HG02870 (cell line): Measurements from ENCODE around the gene HPRT1.
"Not testable (repeated sequence)": the region's sequence is repeated elsewhere in the genome, so short reads cannot be mapped to it uniquely, and the experiment has no call there.

Experiments
- ATAC-seq: cut with Tn5 transposase; IDR thresholded peaks from one replicate; pipeline ENCODE4 v1.9.1; 2021; ENCODE audit warnings: mild to moderate bottlenecking, moderate library complexity; ENCODE audit not compliant: unreplicated experiment

The HPRT1 gene, protein sequence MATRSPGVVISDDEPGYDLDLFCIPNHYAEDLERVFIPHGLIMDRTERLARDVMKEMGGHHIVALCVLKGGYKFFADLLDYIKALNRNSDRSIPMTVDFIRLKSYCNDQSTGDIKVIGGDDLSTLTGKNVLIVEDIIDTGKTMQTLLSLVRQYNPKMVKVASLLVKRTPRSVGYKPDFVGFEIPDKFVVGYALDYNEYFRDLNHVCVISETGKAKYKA

GRCh38 chrX:134460005-134460861 is at the start of gene HPRT1:
TSS of gene HPRT1 (plus strand) at chrX:134460165. CDS start at chrX:134460312, 147 bp downstream.
- ATAC-seq, result peak; percentile 87

GRCh38 chrX:134416087-134416486 is 43.9 kb upstream of the HPRT1 start:
- no peak for ATAC-seq

GRCh38 chrX:134418317-134419113 is 41.5 kb upstream of the HPRT1 start:
- ATAC-seq, result no peak

GRCh38 chrX:134419784-134420183 is 40.2 kb upstream of the HPRT1 start:
- no peak for ATAC-seq

- no peak for ATAC-seq
Measured at GRCh38 chrX:134423606-134424005, 36.4 kb upstream of the HPRT1 start.

GRCh38 chrX:134426281-134426680 is 33.7 kb upstream of the HPRT1 start:
- no peak for ATAC-seq

GRCh38 chrX:134431894-134432293 is 28.1 kb upstream of the HPRT1 start:
- peak; percentile 81 for ATAC-seq

GRCh38 chrX:134435894-134436293 is 24.1 kb upstream of the HPRT1 start:
- ATAC-seq, result no peak

GRCh38 chrX:134443020-134443419 is 16.9 kb upstream of the HPRT1 start:
- peak; percentile 79 for ATAC-seq

DNA sequence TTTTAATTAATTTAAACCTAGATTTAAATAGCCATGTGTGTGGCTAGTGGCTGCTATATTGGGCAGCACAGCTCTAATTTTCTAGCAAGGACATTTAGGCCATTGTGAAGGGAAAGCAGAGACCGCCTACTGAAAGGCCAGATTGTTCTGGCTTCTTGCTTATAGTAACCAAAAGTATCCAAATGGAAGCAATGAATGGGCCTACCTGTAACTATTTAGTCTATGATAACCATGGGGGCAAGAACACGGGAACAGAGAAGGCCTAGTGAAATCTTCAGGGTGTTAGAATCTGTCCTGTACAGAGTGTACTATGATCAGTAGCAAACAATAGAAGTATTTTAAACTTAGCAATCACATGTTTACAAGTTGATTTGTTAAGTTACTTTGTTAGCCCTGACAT is 16.5 kb upstream of the HPRT1 start:
- ATAC-seq, result no peak

DNA sequence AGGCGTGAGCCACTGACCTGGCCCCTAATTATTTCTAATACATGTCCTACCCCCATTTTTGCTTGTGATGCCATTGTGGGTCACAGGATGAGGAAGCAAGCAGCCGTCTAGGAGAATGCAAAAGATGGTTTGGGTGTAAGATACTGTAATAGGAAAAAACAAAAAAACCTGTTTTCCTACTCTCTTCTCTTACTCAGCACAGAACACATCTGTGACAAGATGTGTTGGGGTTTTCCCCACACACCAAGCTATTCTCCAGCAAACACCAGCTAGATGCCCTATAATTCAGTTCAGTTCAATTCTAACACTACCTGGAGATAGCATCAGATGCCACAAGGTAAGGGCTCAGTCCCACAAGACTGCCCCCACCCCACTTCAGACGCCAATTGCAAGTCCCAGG is 15.3 kb upstream of the HPRT1 start:
- ATAC-seq, result peak; percentile 49

GRCh38 chrX:134452596-134452995 is 7.4 kb upstream of the HPRT1 start:
- no peak for ATAC-seq

GRCh38 chrX:134453631-134454030 is 6.3 kb upstream of the HPRT1 start:
- no peak for ATAC-seq

GRCh38 chrX:134454506-134454905 is 5.5 kb upstream of the HPRT1 start:
- no peak for ATAC-seq

DNA sequence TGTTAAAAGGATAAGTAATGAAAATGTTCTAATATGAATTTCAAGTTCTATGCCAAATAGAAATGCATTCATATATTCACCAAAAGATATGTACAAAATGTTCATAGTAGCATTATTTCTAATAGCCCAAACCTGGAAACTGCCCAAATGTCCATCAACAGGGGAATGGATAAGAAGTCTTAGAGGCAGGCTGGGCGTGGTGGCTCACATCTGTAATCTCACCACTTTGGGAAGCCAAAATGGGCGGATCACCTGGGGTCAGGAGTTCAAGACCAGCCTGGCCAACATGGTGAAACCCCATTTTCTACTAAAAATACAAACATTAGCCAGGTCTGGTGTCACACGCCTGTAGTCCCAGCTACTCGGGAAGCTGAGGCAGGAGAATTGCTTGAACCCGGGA is 2.3 kb upstream of the HPRT1 start:
- no peak for ATAC-seq

DNA sequence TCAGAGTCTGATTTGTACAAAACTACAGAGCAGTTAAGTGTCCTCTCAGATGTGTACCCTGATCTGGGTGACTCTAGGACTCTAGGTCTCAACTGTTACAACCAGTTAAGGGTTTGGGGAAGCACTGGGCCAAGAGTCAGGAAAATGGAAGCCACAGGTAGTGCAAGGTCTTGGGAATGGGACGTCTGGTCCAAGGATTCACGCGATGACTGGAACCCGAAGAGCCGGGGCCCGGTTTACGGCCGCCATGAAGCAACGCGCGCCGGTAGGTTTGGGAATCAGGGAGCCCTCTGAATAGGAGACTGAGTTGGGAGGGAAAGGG is 321 bp upstream of the HPRT1 start:
- peak; percentile 9 for ATAC-seq

DNA sequence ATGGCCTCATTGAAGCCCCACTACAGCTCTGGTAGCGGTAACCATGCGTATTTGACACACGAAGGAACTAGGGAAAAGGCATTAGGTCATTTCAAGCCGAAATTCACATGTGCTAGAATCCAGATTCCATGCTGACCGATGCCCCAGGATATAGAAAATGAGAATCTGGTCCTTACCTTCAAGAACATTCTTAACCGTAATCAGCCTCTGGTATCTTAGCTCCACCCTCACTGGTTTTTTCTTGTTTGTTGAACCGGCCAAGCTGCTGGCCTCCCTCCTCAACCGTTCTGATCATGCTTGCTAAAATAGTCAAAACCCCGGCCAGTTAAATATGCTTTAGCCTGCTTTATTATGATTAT is 876 bp downstream of the HPRT1 start:
- peak; percentile 23 for ATAC-seq

DNA sequence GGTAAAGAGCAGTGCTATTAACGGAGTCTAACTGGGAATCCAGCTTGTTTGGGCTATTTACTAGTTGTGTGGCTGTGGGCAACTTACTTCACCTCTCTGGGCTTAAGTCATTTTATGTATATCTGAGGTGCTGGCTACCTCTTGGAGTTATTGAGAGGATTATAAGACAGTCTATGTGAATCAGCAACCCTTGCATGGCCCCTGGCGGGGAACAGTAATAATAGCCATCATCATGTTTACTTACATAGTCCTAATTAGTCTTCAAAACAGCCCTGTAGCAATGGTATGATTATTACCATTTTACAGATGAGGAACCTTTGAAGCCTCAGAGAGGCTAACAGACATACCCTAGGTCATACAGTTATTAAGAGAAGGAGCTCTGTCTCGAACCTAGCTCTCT is 1.5 kb downstream of the HPRT1 start:
- ATAC-seq, result no peak

DNA sequence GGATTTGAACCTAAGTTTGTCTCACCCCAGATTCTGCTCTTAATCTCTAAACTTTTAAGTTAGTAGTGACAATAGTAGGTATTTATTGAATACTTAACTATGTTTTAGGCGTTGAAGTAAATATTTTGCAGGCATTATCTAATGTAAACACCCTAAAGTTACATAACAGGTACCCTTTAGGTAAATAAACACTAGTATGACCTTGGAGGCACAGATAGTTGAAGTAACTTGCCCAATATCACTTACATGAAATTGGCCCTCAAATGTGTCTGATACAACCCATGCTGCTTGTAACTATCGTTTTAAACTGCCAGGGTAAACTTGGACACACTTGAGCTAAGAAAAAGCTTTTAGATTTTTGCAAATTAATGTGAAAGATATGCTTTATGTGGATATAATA is 3.0 kb downstream of the HPRT1 start:
- no peak for ATAC-seq

GRCh38 chrX:134464453-134464852 is 4.5 kb downstream of the HPRT1 start:
- not testable (repeated sequence) for ATAC-seq

DNA sequence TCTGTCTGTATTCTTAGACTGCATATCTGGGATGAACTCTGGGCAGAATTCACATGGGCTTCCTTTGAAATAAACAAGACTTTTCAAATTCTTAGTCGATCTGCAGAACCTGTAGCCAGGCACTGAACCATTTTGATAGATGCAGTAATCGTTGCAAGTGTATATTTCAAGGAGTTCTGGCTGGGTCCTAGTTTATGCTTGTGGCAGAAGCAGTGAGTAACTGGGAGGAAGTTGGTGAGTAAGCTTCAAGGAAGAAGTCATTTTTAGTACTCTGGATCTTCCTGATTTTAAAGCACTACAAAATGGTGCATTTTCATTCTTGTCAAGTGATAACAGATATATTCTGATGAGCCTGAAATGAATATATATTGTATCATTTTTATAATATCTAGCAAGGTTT is 9.5 kb downstream of the HPRT1 start:
- ATAC-seq, result no peak

DNA sequence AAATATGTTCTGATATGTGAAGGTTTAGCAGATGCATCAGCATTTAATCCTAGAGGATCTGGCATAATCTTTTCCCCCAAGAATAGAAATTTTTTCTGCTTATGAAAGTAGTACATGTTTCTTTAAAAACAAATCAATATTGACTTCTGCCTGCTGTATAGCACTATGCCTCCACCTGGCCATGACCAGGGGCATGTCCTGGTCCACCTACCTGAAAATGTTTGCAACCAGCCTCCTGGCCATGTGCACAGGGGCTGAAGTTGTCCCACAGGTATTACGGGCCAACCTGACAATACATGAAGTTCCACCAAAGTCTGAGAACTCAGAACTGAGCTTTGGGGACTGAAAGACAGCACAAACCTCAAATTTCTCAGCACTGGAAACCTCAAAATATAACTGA is 10.0 kb downstream of the HPRT1 start:
- ATAC-seq, result no peak
